Measurements from ENCODE around the gene PDE3A.

Gene PDE3A

DNA sequence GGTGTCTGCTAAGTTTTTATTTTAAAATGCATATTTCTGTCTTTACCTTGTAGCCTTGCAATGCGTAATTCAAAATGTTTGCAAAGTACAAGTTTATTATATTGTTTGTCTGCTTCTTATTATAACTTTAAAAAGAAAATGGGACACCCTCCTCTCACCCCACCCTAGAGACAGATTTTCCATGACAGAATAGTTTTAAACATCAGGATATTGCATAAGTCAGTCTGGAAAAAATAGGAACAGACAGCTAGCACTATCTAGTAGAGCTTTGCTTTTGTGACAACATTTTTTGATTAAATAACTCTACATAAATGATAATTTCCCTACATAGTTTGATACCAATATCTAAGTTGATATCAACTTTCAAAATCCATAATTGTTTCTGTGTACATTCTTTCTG, 71.3 kb downstream of the PDE3A start:
- TF ChIP-seq CTCF (IDR thresholded peaks at IDR 0.05; ENCODE audit: control insufficient read depth, insufficient read depth, low read depth, low read length, missing control alignments) = no peak
- no peak for DNase-seq (ENCODE audit: low read depth)
- no peak overlapping the region for H3K4me3 ChIP-seq (ENCODE audit: control insufficient read depth, low read depth, low read length)

- DNase-seq (ENCODE audit: low read depth) = no peak
- TF ChIP-seq CTCF (IDR thresholded peaks at IDR 0.05; ENCODE audit: control insufficient read depth, insufficient read depth, low read depth, low read length, missing control alignments) = no peak
- H3K4me3 ChIP-seq (ENCODE audit: control insufficient read depth, low read depth, low read length) = no peak overlapping the region
Observed at GRCh38 chr12:20440408-20440807, 72.1 kb downstream of the PDE3A start.

- DNase-seq (ENCODE audit: low read depth) = no peak
- no peak for TF ChIP-seq CTCF (IDR thresholded peaks at IDR 0.05; ENCODE audit: control insufficient read depth, insufficient read depth, low read depth, low read length, missing control alignments)
- no peak overlapping the region for H3K4me3 ChIP-seq (ENCODE audit: control insufficient read depth, low read depth, low read length)
Observed at GRCh38 chr12:20442322-20442721, 74.0 kb downstream of the PDE3A start.

GRCh38 chr12:20443255-20443654, 74.9 kb downstream of the PDE3A start:
- DNase-seq (ENCODE audit: low read depth) = no peak
- no peak overlapping the region for H3K4me3 ChIP-seq (ENCODE audit: control insufficient read depth, low read depth, low read length)
- TF ChIP-seq CTCF (IDR thresholded peaks at IDR 0.05; ENCODE audit: control insufficient read depth, insufficient read depth, low read depth, low read length, missing control alignments) = no peak

- TF ChIP-seq CTCF (IDR thresholded peaks at IDR 0.05; ENCODE audit: control insufficient read depth, insufficient read depth, low read depth, low read length, missing control alignments) = no peak
- DNase-seq (ENCODE audit: low read depth) = no peak
- no peak overlapping the region for H3K4me3 ChIP-seq (ENCODE audit: control insufficient read depth, low read depth, low read length)
Observed at GRCh38 chr12:20443792-20444191, 75.5 kb downstream of the PDE3A start.

- no peak for TF ChIP-seq CTCF (IDR thresholded peaks at IDR 0.05; ENCODE audit: control insufficient read depth, insufficient read depth, low read depth, low read length, missing control alignments)
- H3K4me3 ChIP-seq (ENCODE audit: control insufficient read depth, low read depth, low read length) = no peak overlapping the region
- no peak for DNase-seq (ENCODE audit: low read depth)
Observed at GRCh38 chr12:20444595-20445170, 76.3 kb downstream of the PDE3A start.

DNA sequence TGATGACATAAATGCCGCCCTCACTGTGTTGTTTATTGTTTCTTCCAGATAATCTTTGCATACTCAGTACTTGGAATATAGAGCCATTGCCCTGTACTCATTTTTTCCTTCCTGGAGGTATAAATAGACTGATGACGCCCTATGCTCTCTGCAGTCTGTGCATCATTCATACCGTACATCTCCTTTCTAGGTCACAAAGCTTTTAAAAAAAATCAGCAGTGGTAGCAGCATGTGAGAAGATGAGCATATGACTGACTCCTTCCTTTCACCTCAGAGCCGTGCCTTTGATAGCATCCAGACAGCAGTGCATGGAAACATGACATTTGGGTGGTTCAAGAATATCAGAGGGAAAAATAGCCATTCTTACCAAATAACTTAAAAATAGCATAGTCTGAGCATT, 77.3 kb downstream of the PDE3A start:
- no peak overlapping the region for H3K4me3 ChIP-seq (ENCODE audit: control insufficient read depth, low read depth, low read length)
- no peak for DNase-seq (ENCODE audit: low read depth)

More for the DNA sequence above, 77.3 kb downstream of the PDE3A start:
- TF ChIP-seq CTCF (IDR thresholded peaks at IDR 0.05; ENCODE audit: control insufficient read depth, insufficient read depth, low read depth, low read length, missing control alignments) = no peak
